Head of caudate nucleus (tissue), 42 donors: ENCODE results near the gene PDE9A.

ENCODE experiments used
- DNase-seq, 42 donors: peaks; one replicate each; pipeline versions ENCODE4 v3.0.0 to v3.0.0-alpha.2; 2020 to 2021; ENCODE audit warnings: mixed read lengths in 7 of 42
- intact Hi-C: fragments of 100-400 bp; cut with DNase I; formaldehyde crosslinking; loops from one replicate; pipeline ENCODE4 v1.15.0; 2022

PDE9A gene

GRCh38 chr21:42663200-42663750 lies 9.9 kb downstream of the PDE9A start:
- no peak for DNase-seq

DNA sequence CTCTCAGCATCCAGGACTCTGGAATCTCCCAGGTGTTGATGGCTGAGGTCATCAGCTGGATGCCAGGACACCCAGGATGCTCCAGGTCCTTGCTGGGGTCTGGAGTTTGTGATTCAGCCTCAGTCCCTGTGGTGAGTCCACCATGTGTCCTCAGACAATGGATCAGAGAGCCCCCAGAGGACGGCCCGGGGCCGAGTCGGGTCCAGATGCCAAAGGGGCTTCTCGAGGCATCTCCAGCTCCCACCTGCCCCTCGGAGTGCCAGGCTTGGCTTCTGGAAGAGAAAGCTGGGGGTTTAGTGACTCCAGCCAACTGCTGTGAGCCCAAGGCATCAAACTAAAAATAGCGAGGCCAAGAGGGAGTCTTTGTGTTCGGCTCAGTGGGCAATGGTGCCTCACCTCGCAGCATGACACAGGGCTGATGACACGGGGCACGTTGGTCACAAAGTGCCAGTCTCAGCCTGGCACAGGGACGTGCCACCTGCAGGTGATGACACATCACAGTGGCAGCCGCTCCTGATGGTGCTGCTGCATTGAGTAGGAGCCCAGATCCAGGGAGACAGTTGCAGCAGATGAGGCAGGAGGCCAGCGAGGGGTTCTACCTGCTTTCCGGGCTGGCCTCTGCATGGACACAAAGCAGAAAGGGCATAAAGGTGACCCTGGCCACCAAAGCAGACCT lies 10.6 kb downstream of the PDE9A start:
- peak in 27 of 42 donors; percentile 37 to 83 (median 59) for DNase-seq
- intact Hi-C loops, result no loop called here

More at GRCh38 chr21:42663200-42663750, 9.9 kb downstream of the PDE9A start:
- intact Hi-C loops, result no loop called here

- DNase-seq, result no peak
- intact Hi-C loops, result no loop called here
Observed at GRCh38 chr21:42664614-42665013, 11.2 kb downstream of the PDE9A start.

GRCh38 chr21:42665026-42665425 lies 11.6 kb downstream of the PDE9A start:
- intact Hi-C loops, result no loop called here
- DNase-seq, result no peak

GRCh38 chr21:42665484-42665883 lies 12.1 kb downstream of the PDE9A start:
- peak in 1 of 42 donors; percentile 40 for DNase-seq
- intact Hi-C loops, result no loop called here

- intact Hi-C loops, result no loop called here
- DNase-seq, result peak in 2 of 42 donors; percentile 37 to 39
Observed at GRCh38 chr21:42666023-42666747, 12.8 kb downstream of the PDE9A start.

DNA sequence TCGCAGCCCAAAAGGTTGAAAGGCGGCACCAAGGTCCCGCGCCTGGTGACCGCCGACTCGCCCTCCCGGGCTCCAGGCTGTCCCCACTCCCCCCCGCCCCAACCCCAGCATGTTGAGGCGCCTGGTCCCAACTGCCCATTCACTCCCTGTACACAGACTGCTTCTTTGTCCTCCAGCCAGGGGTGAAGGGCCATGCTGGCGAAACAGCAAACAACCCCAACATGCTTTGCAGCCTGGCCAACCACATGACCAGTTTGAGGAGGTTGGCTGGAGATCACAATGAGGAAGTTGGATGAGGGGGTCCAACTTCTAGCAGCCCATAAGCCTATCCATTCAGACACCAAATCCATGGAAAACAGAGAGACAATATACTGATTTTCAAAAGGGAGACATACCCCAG lies 13.5 kb downstream of the PDE9A start:
- intact Hi-C loops, result no loop called here
- DNase-seq, result peak; percentile 55 to 92 (median 82)

DNA sequence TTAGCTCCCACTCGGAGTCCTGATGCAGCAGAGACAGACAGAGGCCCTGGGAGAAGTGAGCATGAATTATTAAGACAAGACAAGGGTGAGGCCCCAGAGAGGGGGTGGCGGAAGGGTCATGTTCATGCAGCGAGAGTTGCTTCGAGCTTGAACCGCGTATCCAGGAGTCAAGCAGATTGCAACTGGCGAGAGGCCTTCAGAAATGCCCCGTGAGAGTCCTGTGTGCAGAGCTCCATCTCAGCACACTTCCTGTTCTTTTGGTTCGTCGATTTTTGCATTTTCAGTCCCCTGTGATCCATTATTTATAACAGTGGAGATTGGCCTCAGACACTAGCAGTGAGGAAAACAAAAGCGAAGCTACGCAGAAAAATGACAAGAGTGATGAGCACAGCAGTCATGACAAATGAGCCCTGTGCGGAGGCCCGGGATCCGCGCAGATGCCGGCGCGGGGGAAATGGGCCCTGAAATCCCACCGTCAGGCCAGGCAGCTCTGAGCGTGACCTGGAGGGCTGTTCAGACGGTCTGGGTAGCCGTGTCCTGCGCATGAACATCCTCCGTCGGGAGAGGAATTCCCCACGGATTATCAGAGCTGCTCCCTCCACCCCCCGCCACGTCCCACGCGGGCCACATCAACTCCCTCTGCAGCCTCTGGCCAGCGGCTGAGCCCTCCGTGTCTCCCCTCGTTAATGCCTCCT lies 15.0 kb downstream of the PDE9A start:
- intact Hi-C loops, result no loop called here

DNA sequence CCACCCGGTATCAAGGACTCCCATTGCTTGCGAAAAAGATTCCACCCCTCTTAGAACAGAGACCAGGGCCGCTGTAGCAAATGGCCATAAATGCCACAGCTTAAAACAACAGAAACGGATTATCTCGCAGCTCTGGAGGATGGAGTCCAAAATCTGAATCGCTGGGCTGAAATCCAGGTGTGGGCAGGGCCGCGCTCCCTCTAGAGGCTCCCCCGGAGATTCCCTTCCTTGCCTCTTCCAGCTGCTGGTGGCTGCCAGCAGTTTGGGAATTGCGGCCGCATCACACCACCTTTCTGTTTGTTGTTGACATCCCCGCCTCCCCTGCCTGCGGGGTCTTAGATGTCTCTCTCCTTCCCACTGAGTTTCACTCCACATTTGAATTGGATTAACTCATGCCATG lies 15.6 kb downstream of the PDE9A start:
- peak in 1 of 42 donors; percentile 41 for DNase-seq
- intact Hi-C loops, result no loop called here

More for the DNA sequence above, 15.0 kb downstream of the PDE9A start:
- DNase-seq, result no peak

- DNase-seq, result no peak
- intact Hi-C loops, result no loop called here
Observed at GRCh38 chr21:42670058-42670880, 16.8 kb downstream of the PDE9A start.

DNA sequence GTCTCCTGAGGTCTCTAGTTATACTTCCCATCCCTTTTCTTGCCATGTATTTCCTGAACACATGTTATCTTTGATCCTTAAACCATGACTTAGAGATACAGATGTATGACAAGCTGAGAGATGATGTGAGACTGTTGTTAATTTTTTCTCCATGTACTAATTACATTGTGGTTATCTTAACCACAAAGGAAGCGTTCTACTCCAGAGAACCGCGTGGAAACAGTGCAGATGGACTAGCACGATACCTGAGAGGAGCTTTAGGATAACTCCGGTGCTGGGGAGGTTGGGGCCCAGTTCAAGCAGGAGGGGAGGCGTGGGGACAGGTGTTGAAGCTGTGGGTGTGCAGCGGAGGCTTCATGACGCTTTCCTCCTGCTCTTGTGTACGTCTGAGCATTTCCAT lies 17.5 kb downstream of the PDE9A start:
- intact Hi-C loops, result no loop called here
- no peak for DNase-seq

DNA sequence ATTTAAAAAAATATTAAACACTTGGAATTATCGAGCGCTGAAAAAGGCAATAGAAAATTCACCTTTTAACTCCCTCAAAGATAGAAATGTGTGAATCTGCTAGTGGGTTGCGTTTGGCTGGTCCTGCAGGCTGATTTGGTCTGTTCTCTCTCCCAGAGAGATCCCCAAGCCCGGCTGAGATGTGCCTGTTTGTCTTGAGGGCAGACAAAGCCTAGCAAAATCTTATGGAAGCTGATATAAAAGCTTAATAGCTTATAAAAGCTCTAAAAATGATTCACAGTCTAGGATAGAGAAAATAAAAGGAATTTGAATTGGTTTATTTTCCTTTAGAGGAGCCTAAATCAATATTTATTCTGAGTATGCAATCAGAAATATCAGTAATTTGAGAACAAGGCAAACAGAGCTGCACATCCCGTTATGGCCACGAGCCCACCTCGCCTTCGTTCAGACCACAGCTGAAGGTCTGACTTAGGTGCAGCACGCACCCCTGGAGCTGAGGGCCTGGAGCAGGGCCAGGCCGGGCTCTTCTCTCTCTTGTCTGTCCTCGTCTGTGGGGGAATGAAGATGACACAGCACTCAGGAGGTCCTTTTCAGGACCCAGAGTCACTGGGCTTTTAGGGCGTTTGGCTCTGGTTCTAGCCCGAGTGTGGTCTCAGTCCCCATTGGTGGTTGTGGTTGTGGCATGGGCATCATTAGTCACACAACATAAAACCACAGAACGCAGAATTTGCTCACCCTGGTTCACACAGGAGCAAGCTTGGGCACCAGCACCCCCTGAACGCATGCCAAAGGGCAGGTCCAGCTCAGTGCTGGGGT lies 18.6 kb downstream of the PDE9A start:
- DNase-seq, result no peak
- intact Hi-C loops, result no loop called here

GRCh38 chr21:42672699-42673458 lies 19.5 kb downstream of the PDE9A start:
- intact Hi-C loops, result no loop called here
- peak in 27 of 42 donors; percentile 39 to 89 (median 69) for DNase-seq

GRCh38 chr21:42673633-42674328 lies 20.4 kb downstream of the PDE9A start:
- intact Hi-C loops, result no loop called here
- DNase-seq, result no peak

DNA sequence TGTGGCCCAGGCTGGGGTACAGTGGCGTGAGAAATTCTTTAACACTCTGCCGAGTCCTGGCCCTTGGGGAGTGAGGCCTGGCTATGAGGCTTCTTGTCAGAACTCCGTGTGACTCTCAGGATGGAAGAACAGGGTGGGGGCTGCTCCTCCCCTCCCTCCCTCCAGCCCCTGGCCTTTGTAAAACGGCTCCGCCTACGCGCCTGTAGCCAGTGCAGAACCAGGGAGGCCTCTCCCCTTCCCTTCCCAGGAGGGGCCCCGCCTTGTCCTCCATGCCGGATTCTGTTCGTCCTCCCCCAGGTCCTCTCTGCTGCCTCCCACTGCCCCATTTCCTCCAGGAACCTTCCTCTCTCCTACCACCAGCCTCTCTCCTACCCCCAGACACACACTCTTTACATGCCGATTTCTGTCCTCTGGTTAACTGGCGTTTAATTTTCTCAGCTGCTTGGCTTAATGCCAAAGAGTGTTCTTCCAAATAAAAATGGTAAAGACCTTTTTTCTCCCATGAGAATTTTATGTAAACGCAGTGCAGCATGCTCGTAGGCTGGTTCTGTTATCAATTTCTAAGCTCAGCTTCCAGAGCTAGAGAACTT lies 21.0 kb downstream of the PDE9A start:
- intact Hi-C loops, result no loop called here
- DNase-seq, result peak in 2 of 42 donors; percentile 35 to 48

DNA sequence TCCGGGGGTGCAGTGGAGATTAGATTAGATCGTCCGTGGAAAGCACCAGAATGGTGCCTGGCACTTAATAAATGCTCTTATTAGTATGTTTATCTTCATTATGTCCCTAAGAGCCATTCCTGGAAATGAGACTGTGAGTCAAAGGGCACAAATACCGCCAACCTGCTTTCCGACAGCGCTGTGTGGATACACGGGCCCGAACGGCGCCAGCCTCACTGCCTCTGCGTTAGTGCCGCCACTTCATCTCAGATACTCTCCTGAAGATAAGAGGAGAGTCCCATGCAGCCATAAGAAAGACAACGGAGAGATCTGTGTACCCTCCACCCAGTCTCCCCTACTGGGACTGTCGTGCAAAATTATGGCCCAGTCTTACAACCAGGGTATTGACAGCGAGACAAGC lies 22.0 kb downstream of the PDE9A start:
- DNase-seq, result no peak
- intact Hi-C loops, result no loop called here
